Mucosa of descending colon (tissue), 3 donors: ENCODE results near the gene FAM180B. TPM values are rescaled to one million over a fixed set of nuclear protein-coding genes. Genes with fewer than 3 reads are reported as not detected.

Experiments used
- ATAC-seq: fragments of 200-7000 bp; cut with Tn5 transposase; one replicate; pipeline ENCODE4 v1.9.1; 2020; ENCODE audit warnings: mild to moderate bottlenecking, moderate library complexity
- DNase-seq, 3 donors: peaks; one replicate each; pipeline ENCODE4 v3.0.0-alpha.2; 2020
- H3K36me3 ChIP-seq: fragments of 200-600 bp; one replicate; pipeline ENCODE4 v1.8.0; 2021; ENCODE audit warnings: low read depth, mild to moderate bottlenecking
- H3K4me1 ChIP-seq: fragments of 200-600 bp; one replicate; pipeline ENCODE4 v1.8.0; 2021; ENCODE audit warnings: low read depth, mild to moderate bottlenecking
- H3K4me3 ChIP-seq: fragments of 200-600 bp; one replicate; pipeline ENCODE4 v1.8.0; 2021; ENCODE audit warnings: mild to moderate bottlenecking
- H3K9me3 ChIP-seq: fragments of 200-600 bp; one replicate; pipeline ENCODE4 v1.8.0; 2021; ENCODE audit warnings: mild to moderate bottlenecking
- CTCF ChIP-seq: fragments of 200-600 bp; IDR thresholded peaks from one replicate; pipeline ENCODE4 v1.8.0; 2022; ENCODE audit warnings: antibody characterized with exemption, mild to moderate bottlenecking
- intact Hi-C, 2 donors: fragments of 100-400 bp; cut with DNase I in 1 of 2; cut with micrococcal nuclease in 1 of 2; formaldehyde crosslinking; loops; one replicate each; pipeline versions ENCODE4 v1.11.0 to v1.11.1; 2022; cut with DNase I, micrococcal nuclease
- total RNA-seq, 3 donors: library from RNA; stranded (reverse); fragmentation: NEBNext Ultra II Directional in 2 of 3; extraction: Animal tissue kit (Norgen Biotek cat#: 25700) in 2 of 3; gene quantifications; one replicate each; pipeline versions ENCODE4 v1.2.1 to v1.2.4, GENCODE V29; 2021 to 2023
- donor health status: DM: no; HTN: no; CAD: no; lungs with moderate emphysema.
- donor health status: DM: no; HTN: no; CAD: no.
- donor health status: DM: no; HTN: yes; CAD: no.

Gene FAM180B
- total RNA-seq, 3 donors from 2014 or later, result 0.36 to 0.51 TPM; not detected in 1

- Histone ChIP-seq H3K36me3 (no peaks in the 10 kb centered on the region), H3K9me3 (no peaks in the 10 kb centered on the region), H3K4me1 (peaks cover 7% of the 10 kb centered on the region), H3K4me3 (no peak within 1 kb of the TSS)
- DNase-seq, result no peak
- no peak for TF ChIP-seq CTCF
- intact Hi-C loops, result no loop called here
- no peak for ATAC-seq
These were observed 7.7 kb downstream of the FAM180B start, which contains the start of gene C1QTNF4 for GRCh38 chr11:47593934-47594855. Gene C1QTNF4, minus strand, starts transcription at chr11:47594411. Its CDS starts 3,601 bp downstream, at chr11:47590810.

- peaks cover 7% of the 10 kb centered on the region for H3K4me1 ChIP-seq
- H3K36me3 ChIP-seq, result no peaks in the 10 kb centered on the region
- H3K4me3 ChIP-seq, result no peak overlapping the region
- ATAC-seq (no peak), DNase-seq (no peak)
- intact Hi-C loops, result no loop called here
- no peak for TF ChIP-seq CTCF
- no peaks in the 10 kb centered on the region for H3K9me3 ChIP-seq
These were observed 8.6 kb downstream of the FAM180B start for GRCh38 chr11:47595029-47595428.

DNA sequence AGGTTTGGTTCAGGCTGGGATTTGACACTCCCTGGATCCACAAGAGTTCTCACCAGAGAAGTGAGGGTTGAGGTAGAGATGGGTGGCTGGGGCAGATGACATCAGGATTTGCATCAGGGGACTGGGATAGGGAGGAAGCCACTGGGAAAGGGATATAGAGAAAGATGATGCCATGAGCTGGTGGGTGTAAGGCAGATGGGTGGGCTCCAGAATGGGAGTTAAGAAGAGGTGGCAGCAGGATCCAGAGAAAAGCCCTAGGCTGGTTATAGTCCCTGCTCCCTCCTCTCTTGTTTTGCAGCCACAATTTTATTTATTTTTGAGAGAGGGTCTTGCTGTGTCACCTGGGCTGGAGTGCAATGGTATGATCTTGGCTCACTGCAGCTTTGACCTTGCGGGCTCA is 9.5 kb downstream of the FAM180B start:
- intact Hi-C loops, result no loop called here
- H3K4me3 ChIP-seq, result no peak overlapping the region
- H3K36me3 ChIP-seq, result no peaks in the 10 kb centered on the region
- no peak for TF ChIP-seq CTCF
- H3K9me3 ChIP-seq, result no peaks in the 10 kb centered on the region
- DNase-seq, result no peak
- no peak for ATAC-seq
- peaks cover 7% of the 10 kb centered on the region for H3K4me1 ChIP-seq

DNA sequence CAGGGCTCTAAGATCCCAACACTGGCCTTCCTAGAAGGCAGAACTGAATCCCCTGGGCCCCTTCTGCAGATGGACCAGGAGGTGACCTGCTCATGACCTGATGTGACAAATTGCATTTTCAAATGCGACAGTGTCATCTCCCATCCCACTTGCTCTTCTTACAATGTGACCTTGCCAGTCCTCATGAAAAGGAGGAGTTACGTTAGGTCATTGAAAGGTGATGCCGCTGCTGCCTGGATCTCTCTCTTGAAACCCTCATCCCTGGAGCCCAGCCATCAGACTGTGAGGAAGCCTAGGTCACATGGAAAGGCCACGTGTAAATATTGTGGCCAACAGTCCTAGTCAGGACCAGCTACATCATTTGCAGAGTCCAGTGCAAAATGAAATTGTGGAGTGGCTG is 13.4 kb downstream of the FAM180B start:
- intact Hi-C loops, result no loop called here
- H3K9me3 ChIP-seq, result no peaks in the 10 kb centered on the region
- ATAC-seq (no peak), DNase-seq (no peak)
- TF ChIP-seq CTCF, result no peak
- no peaks in the 10 kb centered on the region for H3K4me1 ChIP-seq
- H3K36me3 ChIP-seq, result no peaks in the 10 kb centered on the region
- no peak overlapping the region for H3K4me3 ChIP-seq

GRCh38 chr11:47603295-47603694 is 16.8 kb downstream of the FAM180B start:
- H3K36me3 ChIP-seq, result no peaks in the 10 kb centered on the region
- no peak overlapping the region for H3K4me3 ChIP-seq
- DNase-seq (no peak), ATAC-seq (no peak)
- H3K9me3 ChIP-seq, result no peaks in the 10 kb centered on the region
- no peak for TF ChIP-seq CTCF
- no peaks in the 10 kb centered on the region for H3K4me1 ChIP-seq
- intact Hi-C loops, result no loop called here
